HepG2 (cell line): ENCODE measurements around the gene POC1A.
A peak's percentile ranks its signal among the peaks of the same experiment; 100 is the strongest.

ENCODE experiments used
- JUND ChIP-seq: sonication (generic); formaldehyde crosslinking; IDR thresholded peaks from 2 replicates; pipeline ENCODE4 v1.8.0; 2022; ENCODE audit warnings: mild to moderate bottlenecking, missing genetic modification reagents
- SALL1 ChIP-seq: sonication (generic); formaldehyde crosslinking; IDR thresholded peaks from 2 replicates; pipeline ENCODE4 v1.8.0; 2022; ENCODE audit warnings: mild to moderate bottlenecking, missing genetic modification reagents
- SRF ChIP-seq: IDR thresholded peaks from 2 replicates; pipeline ENCODE4 v1.6.1; 2011; ENCODE audit warnings: mild to moderate bottlenecking, low read depth, low read length, moderate library complexity
- TAF15 ChIP-seq: fragments of 200-400 bp; formaldehyde crosslinking; IDR thresholded peaks from one replicate; pipeline ENCODE4 v1.6.1; 2018; ENCODE audit warnings: mild to moderate bottlenecking, low read depth, low read length; ENCODE audit not compliant: poor library complexity, severe bottlenecking
- ZNF605 ChIP-seq: sonication (generic); formaldehyde crosslinking; IDR thresholded peaks from 2 replicates; pipeline ENCODE4 v1.8.0; 2022; ENCODE audit warnings: mild to moderate bottlenecking, missing genetic modification reagents
- ZSCAN20 ChIP-seq: sonication (generic); formaldehyde crosslinking; IDR thresholded peaks from 2 replicates; pipeline ENCODE4 v1.4.0; 2020; ENCODE audit warnings: missing genetic modification reagents, mild to moderate bottlenecking, borderline replicate concordance
- ZSCAN31 ChIP-seq: sonication (generic); formaldehyde crosslinking; IDR thresholded peaks from 2 replicates; pipeline ENCODE4 v1.5.0; 2020; ENCODE audit warnings: low read depth, mild to moderate bottlenecking, missing genetic modification reagents
- TF ChIP-seq, protein P1 (sequence below), 2 experiments: sonication (generic) in 1 of 2; formaldehyde crosslinking in 1 of 2; IDR thresholded peaks; 2 replicates each; pipeline versions ENCODE4 v1.4.0 to v1.6.1; 2016 to 2020; ENCODE audit warnings: borderline replicate concordance in 1 of 2, low read depth in 1 of 2, mild to moderate bottlenecking in 1 of 2, missing genetic modification reagents in 1 of 2
- TF ChIP-seq, protein P2 (sequence below): sonication (generic); formaldehyde crosslinking; IDR thresholded peaks from 2 replicates; pipeline ENCODE4 v1.4.0; 2020; ENCODE audit warnings: missing genetic modification reagents, mild to moderate bottlenecking, borderline replicate concordance
- TF ChIP-seq, protein P3 (sequence below): sonication (generic); formaldehyde crosslinking; IDR thresholded peaks from 2 replicates; pipeline ENCODE4 v1.5.0; 2020; ENCODE audit warnings: mild to moderate bottlenecking, missing genetic modification reagents
- TF ChIP-seq, protein P4 (sequence below): sonication (generic); formaldehyde crosslinking; IDR thresholded peaks from 2 replicates; pipeline ENCODE4 v1.8.1; 2023; ENCODE audit warnings: mild to moderate bottlenecking, missing genetic modification reagents
- TF ChIP-seq, protein P5 (sequence below): sonication (generic); formaldehyde crosslinking; IDR thresholded peaks from 2 replicates; pipeline ENCODE4 v1.4.0; 2020; ENCODE audit warnings: missing genetic modification reagents
- TF ChIP-seq, protein P6 (sequence below): sonication (generic); formaldehyde crosslinking; IDR thresholded peaks from 2 replicates; pipeline ENCODE4 v1.4.0; 2020; ENCODE audit warnings: mild to moderate bottlenecking, missing genetic modification reagents

- TF ChIP-seq ZSCAN20 (CRISPR knock-in tag): no peak
- TF ChIP-seq, protein P1, sequence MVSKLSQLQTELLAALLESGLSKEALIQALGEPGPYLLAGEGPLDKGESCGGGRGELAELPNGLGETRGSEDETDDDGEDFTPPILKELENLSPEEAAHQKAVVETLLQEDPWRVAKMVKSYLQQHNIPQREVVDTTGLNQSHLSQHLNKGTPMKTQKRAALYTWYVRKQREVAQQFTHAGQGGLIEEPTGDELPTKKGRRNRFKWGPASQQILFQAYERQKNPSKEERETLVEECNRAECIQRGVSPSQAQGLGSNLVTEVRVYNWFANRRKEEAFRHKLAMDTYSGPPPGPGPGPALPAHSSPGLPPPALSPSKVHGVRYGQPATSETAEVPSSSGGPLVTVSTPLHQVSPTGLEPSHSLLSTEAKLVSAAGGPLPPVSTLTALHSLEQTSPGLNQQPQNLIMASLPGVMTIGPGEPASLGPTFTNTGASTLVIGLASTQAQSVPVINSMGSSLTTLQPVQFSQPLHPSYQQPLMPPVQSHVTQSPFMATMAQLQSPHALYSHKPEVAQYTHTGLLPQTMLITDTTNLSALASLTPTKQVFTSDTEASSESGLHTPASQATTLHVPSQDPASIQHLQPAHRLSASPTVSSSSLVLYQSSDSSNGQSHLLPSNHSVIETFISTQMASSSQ (IDR thresholded peaks at IDR 0.05; ENCODE audit: low read depth): no peak
- TF ChIP-seq, protein P1 (CRISPR knock-in tag; IDR thresholded peaks at IDR 0.05; ENCODE audit: borderline replicate concordance): no peak
- TF ChIP-seq TAF15: no peak
- TF ChIP-seq, protein P2, sequence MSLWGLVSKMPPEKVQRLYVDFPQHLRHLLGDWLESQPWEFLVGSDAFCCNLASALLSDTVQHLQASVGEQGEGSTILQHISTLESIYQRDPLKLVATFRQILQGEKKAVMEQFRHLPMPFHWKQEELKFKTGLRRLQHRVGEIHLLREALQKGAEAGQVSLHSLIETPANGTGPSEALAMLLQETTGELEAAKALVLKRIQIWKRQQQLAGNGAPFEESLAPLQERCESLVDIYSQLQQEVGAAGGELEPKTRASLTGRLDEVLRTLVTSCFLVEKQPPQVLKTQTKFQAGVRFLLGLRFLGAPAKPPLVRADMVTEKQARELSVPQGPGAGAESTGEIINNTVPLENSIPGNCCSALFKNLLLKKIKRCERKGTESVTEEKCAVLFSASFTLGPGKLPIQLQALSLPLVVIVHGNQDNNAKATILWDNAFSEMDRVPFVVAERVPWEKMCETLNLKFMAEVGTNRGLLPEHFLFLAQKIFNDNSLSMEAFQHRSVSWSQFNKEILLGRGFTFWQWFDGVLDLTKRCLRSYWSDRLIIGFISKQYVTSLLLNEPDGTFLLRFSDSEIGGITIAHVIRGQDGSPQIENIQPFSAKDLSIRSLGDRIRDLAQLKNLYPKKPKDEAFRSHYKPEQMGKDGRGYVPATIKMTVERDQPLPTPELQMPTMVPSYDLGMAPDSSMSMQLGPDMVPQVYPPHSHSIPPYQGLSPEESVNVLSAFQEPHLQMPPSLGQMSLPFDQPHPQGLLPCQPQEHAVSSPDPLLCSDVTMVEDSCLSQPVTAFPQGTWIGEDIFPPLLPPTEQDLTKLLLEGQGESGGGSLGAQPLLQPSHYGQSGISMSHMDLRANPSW: no peak
- TF ChIP-seq JUND (CRISPR knock-in tag): no peak
- TF ChIP-seq SRF: no peak
- no peak for TF ChIP-seq SALL1 (CRISPR knock-in tag)
- TF ChIP-seq, protein P3, sequence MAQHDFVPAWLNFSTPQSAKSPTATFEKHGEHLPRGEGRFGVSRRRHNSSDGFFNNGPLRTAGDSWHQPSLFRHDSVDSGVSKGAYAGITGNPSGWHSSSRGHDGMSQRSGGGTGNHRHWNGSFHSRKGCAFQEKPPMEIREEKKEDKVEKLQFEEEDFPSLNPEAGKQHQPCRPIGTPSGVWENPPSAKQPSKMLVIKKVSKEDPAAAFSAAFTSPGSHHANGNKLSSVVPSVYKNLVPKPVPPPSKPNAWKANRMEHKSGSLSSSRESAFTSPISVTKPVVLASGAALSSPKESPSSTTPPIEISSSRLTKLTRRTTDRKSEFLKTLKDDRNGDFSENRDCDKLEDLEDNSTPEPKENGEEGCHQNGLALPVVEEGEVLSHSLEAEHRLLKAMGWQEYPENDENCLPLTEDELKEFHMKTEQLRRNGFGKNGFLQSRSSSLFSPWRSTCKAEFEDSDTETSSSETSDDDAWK (CRISPR knock-in tag): no peak
- no peak for TF ChIP-seq ZNF605 (CRISPR knock-in tag)
- TF ChIP-seq, protein P4, sequence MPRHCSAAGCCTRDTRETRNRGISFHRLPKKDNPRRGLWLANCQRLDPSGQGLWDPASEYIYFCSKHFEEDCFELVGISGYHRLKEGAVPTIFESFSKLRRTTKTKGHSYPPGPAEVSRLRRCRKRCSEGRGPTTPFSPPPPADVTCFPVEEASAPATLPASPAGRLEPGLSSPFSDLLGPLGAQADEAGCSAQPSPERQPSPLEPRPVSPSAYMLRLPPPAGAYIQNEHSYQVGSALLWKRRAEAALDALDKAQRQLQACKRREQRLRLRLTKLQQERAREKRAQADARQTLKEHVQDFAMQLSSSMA (CRISPR knock-in tag): no peak
- TF ChIP-seq, protein P5, sequence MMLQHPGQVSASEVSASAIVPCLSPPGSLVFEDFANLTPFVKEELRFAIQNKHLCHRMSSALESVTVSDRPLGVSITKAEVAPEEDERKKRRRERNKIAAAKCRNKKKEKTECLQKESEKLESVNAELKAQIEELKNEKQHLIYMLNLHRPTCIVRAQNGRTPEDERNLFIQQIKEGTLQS (CRISPR knock-in tag): no peak
- TF ChIP-seq, protein P6, sequence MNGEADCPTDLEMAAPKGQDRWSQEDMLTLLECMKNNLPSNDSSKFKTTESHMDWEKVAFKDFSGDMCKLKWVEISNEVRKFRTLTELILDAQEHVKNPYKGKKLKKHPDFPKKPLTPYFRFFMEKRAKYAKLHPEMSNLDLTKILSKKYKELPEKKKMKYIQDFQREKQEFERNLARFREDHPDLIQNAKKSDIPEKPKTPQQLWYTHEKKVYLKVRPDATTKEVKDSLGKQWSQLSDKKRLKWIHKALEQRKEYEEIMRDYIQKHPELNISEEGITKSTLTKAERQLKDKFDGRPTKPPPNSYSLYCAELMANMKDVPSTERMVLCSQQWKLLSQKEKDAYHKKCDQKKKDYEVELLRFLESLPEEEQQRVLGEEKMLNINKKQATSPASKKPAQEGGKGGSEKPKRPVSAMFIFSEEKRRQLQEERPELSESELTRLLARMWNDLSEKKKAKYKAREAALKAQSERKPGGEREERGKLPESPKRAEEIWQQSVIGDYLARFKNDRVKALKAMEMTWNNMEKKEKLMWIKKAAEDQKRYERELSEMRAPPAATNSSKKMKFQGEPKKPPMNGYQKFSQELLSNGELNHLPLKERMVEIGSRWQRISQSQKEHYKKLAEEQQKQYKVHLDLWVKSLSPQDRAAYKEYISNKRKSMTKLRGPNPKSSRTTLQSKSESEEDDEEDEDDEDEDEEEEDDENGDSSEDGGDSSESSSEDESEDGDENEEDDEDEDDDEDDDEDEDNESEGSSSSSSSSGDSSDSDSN (CRISPR knock-in tag): peak; percentile 1; the same call in 1 of the 2 replicates
- TF ChIP-seq ZSCAN31: no peak
These were observed 680 bp downstream of the POC1A start for GRCh38 chr3:52153389-52154096.
